GM21381 (cell line): ENCODE data around the gene ABCC6.
"Not testable (repeated sequence)": the region's sequence is repeated elsewhere in the genome, so short reads cannot be mapped to it uniquely, and the experiment has no call there.

Experiments
- ATAC-seq: cut with Tn5 transposase; IDR thresholded peaks from one replicate; pipeline ENCODE4 v1.9.1; 2021; ENCODE audit warnings: mild to moderate bottlenecking, moderate library complexity; ENCODE audit not compliant: unreplicated experiment

Gene ABCC6

DNA sequence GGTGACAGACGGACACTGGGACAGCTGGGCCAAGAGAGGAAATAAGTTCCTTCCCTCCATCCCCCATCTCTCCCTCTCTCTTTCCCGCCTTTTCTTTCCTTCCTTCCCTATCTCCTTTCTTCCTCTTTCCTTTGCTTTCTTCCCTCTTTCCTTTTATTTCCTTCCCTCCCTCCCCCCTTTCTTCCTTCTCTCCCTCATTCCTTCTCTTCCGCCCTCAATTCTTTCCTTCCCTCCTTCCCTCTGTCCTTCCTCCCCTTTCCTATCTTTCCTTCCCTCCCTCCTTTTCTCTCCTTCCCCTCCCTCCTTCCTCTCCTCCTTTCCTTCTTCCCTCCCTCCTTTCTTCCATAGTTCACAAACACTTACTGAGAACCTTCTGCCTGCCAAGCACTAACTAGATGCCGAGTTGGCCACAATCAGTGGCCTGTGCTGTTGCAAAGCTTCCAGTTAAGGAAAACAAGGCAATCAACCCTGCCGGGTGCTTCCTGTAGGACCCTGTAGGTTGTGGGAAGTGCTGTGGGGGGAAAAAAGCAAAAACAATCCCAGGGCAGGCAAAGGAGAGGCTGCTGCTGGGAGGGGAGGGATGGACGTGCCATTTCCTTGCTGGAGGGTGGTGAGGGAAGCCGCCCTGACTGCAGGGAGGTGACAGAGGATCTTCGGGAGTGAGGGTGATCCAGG, 31.7 kb downstream of the ABCC6 start:
- no peak for ATAC-seq

DNA sequence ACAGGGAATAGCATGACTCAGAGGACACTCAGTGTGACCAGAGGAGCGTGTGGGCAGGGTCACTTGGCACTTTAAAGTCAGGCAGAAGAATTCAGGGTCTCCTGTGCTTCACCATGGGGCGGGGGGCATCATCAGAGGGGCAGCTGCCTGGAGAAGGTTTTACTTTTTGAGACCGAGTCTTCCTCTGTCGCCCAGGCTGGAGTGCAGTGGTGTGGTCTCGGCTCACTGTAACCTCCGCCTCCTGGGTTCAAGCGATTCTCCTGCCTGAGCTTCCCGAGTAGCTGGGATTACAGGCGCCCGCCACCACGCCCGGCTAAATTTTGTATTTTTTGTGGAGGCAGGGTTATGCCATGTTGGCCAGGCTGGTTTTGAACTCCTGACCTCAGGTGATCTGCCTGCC, 32.3 kb downstream of the ABCC6 start:
- ATAC-seq = not testable (repeated sequence)

DNA sequence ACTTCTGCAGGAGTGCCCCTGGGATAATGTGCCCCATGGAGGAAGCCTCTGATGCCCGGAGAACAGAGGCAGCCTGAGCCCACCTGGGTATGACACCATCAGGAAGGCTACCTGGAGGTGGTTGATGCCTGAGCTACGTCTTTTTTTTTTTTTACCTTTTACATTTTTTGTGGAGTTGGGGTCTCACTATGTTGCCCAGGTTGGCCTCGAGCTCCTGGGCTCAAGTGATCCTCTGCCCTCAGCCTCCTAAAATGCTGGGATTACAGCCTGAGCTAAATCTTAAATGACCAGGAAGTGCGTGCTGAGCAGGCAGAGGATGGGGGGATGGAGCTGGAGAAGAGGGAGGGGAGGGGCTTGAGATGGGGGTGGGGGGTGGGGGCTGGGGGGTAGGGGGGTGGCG, 32.7 kb downstream of the ABCC6 start:
- no peak for ATAC-seq

DNA sequence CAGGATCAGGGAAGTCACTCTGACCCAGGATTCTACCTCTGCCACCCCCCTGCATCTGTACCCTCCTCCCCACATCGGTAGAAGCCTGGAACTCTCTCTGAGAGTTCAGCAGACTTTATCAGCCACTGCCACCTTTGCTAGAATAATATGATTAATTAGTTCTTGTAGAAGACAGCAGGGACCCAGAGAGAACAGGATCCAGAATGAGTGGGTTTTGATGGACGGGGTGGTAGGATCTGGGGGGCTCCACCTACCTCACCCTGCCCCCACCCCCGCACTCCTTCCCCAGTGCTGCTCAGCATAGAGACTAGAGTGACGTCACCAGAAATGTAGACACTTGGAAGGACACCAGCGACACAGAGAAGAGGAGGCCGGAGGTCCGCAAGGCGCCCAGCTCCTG, 33.5 kb downstream of the ABCC6 start:
- ATAC-seq = no peak

GRCh38 chr16:16188827-16189226, 34.5 kb downstream of the ABCC6 start:
- ATAC-seq = no peak

DNA sequence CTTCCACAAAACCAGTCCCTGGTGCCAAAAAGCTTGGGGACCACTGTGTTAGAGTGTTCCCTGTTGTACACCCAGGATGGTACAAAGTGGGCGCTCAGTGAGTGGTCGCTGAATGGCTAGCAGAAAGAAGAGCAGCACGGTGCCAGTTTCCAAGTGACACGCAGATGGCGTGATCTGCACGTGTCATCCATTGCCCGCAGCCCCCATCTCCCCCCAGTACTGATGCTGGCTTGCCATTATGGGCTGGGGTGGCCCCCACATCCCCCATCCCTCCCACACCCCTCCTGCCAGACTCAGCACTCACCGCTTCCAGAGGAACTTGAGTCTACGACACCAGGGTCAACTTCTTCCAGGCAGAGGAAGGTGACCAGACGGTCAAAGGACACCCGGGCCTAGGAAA, 36.5 kb downstream of the ABCC6 start:
- no peak for ATAC-seq

- no peak for ATAC-seq
Observed at GRCh38 chr16:16185095-16185494, 38.2 kb downstream of the ABCC6 start.

- ATAC-seq = no peak
Observed at GRCh38 chr16:16184594-16184993, 38.7 kb downstream of the ABCC6 start.

DNA sequence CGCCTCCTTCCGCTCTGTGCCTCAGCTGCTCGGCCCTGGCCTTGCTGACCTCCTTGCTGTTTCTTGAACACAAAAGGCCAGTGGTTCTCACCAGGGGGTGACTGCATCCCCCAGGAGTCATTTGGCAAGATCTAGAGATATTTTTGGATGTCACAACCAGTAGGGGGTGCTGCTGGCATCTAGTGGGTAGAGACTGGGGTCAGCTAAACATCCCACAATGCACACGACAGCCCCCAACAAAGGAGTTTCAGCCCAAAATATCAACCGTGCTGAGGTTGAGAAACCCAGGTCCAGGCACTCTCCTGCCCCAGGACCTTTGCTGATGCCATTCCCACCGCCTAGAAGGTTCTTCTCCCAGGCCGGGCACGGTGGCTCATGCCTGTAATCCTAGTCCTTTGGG, 39.7 kb downstream of the ABCC6 start:
- ATAC-seq = no peak

GRCh38 chr16:16182918-16183317, 40.4 kb downstream of the ABCC6 start:
- no peak for ATAC-seq

DNA sequence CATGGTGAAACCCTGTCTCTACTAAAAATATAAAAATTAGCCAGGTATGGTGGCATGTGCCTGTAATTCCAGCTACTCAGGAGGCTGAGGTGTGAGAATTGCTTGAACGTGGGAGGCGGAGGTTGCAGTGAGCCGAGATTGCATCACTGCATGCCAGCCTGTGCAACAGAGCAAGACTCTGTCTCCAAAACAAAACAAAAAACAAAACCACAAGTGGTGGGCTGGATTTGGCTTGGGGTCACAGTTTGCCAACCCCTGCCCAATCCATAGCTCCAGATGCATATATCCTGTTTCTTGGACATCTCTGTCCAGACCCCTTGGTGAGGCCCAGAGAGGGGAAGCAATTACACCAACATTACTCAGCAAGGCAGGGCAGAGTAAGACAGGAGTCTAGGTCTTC, 41.5 kb downstream of the ABCC6 start:
- not testable (repeated sequence) for ATAC-seq

GRCh38 chr16:16178455-16179162, 44.7 kb downstream of the ABCC6 start:
- ATAC-seq = no peak

DNA sequence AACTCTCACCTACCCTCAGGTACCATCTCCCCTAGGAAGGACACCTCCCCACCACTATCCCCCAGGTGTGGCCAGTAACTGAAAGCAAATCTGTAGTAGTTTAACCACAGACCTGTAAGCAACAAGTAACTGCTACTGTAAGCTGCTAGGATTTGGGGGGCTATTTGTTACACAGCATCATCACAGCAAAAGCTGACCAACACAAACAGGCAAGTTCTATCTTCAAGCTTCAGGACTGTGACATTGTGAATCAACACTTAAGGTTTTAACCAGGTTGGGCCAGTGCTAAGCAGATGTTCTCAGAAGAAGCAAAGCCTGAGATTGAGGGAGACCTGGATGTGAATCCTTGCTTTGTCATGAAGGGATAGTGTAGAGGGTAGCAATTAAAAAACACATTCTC, 47.0 kb downstream of the ABCC6 start:
- no peak for ATAC-seq

DNA sequence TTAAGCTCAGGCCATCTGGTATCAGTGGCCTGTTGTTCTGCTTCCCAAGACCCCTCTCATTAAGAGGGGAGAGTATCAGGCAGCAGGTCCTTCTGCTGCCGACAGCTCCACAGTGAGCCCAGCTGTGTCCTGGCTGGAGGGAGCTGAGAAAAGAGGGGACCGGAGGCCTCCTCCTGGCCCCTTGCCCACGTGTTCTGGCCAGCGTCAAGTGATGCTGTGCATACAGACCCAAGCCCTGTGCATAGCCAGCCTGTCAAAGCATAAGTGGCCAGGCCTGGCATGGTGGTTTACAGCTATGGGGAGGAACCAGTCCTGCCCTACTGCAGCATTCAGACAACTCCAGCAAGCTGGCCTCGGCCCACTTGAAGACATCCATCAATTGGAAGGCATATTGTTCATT, 48.0 kb downstream of the ABCC6 start:
- no peak for ATAC-seq

DNA sequence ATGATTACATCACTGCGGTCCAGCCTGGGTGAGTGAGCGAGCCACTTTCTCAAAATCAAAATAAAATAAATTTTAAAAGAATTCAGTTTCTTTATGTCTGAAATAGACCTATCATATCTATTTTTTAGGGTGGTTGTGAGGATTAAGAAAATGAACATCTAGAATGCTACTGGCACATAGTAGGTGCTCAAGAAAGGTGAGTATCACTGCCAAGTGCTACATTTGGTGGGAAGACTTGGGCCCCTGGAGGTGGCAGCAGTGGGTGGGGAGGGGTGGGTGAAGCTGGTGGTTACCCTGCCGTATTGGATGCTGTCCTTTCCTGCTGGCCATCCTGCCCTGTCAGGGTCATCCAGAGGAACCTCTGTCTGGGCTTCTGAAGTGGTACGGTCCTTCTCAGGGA, 50.3 kb downstream of the ABCC6 start:
- no peak for ATAC-seq

DNA sequence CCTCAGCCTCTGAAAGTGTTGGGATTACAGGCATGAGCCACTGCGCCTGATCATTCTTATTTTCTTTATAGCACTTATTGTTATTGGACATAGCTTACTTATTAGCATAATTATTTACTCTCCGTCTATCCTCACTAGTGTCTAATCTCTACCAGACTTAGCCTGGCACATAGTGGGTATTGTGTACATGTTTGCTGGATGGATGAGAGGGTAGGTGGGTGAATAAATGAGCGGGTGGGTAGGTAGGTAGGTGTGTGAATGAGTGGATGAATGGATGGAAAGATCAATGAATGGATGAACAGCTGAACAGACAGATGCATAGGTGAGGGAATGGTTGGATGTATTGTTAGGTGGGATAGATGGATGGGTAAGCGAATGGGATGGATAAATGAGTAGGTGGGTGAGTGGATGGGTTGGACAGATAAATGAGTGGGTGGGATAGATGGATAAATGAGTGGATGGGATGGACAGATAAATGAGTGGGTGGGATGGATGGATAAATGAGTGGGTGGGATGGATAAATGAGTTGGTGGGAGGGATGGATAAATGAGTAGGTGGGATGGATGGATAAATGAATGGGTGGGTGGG, 51.9 kb downstream of the ABCC6 start:
- no peak for ATAC-seq

GRCh38 chr16:16169615-16170014, 53.7 kb downstream of the ABCC6 start:
- no peak for ATAC-seq

GRCh38 chr16:16168431-16168830, 54.9 kb downstream of the ABCC6 start:
- no peak for ATAC-seq

GRCh38 chr16:16167927-16168326, 55.4 kb downstream of the ABCC6 start:
- no peak for ATAC-seq

- ATAC-seq = no peak
Observed at GRCh38 chr16:16166949-16167348, 56.3 kb downstream of the ABCC6 start.

DNA sequence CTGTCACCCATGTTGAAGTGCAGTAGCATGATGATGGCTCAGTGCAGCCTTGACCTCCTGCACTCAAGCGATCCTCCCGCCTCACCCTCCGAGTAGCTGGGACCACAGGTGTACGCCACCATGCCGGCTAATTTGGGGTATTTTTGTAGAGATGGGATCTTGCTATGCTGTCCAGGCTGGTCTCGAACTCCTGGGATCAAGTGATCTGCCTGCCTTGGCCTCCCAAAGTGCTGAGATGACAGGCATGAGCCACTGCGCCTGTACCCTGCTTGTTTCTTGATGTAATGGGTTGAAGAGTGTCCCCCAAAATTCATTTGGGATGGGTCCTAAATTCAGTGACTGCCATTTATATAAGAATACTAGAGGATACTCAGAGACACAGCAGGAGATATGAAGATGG, 57.2 kb downstream of the ABCC6 start:
- no peak for ATAC-seq

DNA sequence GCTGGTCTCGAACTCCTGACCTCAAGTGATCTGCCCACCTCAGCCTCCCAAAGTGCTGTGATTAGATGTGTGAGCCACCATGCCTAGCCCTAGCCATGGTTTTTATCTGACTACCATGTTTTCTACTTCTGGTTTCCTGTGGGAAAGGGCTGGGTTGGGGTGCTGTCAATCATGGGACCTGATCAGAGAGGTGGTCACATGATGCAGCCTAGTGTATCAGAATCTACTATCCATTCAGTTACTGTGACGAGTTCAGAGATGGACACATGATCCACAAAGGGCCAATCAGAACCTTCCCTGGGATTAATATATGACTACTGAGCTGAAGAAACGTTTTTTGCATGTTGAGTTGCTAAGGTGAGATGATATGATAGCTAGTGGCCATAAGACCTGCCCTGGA, 59.1 kb downstream of the ABCC6 start:
- ATAC-seq = no peak
